H1 (cell line): ENCODE data around the gene KCND3.

Source experiments
- CTCF ChIP-seq, 3 experiments: IDR thresholded peaks; 1 replicate in 2 of 3; 2 replicates in 1 of 3; pipeline versions ENCODE4 v1.5.1 to v1.6.1; 2011; ENCODE audit warnings: low read length in 3 of 3, mild to moderate bottlenecking in 3 of 3, inconsistent platforms in 2 of 3, low read depth in 1 of 3, moderate library complexity in 1 of 3; ENCODE audit not compliant: insufficient read depth in 1 of 3; ENCODE audit errors: control extremely low read depth in 1 of 3
- JUN ChIP-seq: IDR thresholded peaks from 2 replicates; pipeline ENCODE4 v1.6.1; 2011; ENCODE audit warnings: low read depth, mild to moderate bottlenecking, improper control_type of control experiment, low read length
- POLR2A ChIP-seq, 2 experiments: IDR thresholded peaks; 1 replicate in 1 of 2; 2 replicates in 1 of 2; pipeline ENCODE4 v1.6.1; 2011; ENCODE audit warnings: low read depth in 2 of 2, low read length in 2 of 2, mild to moderate bottlenecking in 2 of 2; ENCODE audit errors: control extremely low read depth in 1 of 2
- TF ChIP-seq, protein P1 (sequence below): IDR thresholded peaks from 2 replicates; pipeline ENCODE4 v1.6.1; 2012; ENCODE audit warnings: inconsistent platforms

DNA sequence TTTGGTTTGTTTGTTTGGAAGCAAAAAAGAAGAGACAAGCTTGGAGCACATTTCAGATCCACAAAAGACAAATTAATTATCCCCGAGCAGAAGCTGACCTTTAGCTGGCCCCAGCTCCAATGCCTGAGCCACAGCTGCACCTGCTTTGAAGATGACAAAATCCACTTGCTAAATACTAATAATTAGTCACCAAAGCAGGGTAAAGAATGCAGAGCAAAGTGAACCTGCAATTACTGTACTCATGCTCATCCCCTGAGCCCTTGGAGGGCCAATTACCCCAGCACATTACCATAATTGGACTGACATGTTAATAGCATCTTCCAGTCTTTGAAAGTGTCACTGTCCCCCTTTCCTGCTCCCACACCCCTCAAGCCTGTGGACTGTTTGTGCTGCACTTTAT is 38.2 kb upstream of the KCND3 start:
- TF ChIP-seq CTCF (IDR thresholded peaks at IDR 0.05; ENCODE audit: control extremely low read depth in 1 of 3, insufficient read depth in 1 of 3, low read depth in 1 of 3, low read length in 3 of 3): no peak
- TF ChIP-seq, protein P1, sequence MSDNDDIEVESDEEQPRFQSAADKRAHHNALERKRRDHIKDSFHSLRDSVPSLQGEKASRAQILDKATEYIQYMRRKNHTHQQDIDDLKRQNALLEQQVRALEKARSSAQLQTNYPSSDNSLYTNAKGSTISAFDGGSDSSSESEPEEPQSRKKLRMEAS: no peak
- no peak for TF ChIP-seq POLR2A (IDR thresholded peaks at IDR 0.05; ENCODE audit: control extremely low read depth in 1 of 2, low read depth in 2 of 2, low read length in 2 of 2)
- TF ChIP-seq JUN: no peak
